Fibroblast of villous mesenchyme (primary cell): ENCODE results near the gene SNX27. TPM values are rescaled to one million over a fixed set of nuclear protein-coding genes. Genes with fewer than 3 reads are reported as not detected.

Source experiments
- DNase-seq: peaks from one replicate; pipeline ENCODE4 v3.0.0-alpha.2; 2010; ENCODE audit warnings: low read depth
- H3K4me3 ChIP-seq: 2 replicates; pipeline ENCODE4 v1.5.1; 2011; ENCODE audit warnings: low read depth, mild to moderate bottlenecking, low read length
- CTCF ChIP-seq: IDR thresholded peaks from 2 replicates; pipeline ENCODE4 v1.5.1; 2012; ENCODE audit warnings: low read depth, mild to moderate bottlenecking, low read length; ENCODE audit not compliant: insufficient read depth
- total RNA-seq: library from RNA; depleted of rRNA; stranded (reverse); fragments of >200 nt; gene quantifications from 2 replicates; pipeline ENCODE4 v1.2.3, GENCODE V29; 2012

SNX27 gene
- total RNA-seq, 1 donor = 34.5 TPM

GRCh38 chr1:151583796-151584195, 28.1 kb upstream of the SNX27 start:
- TF ChIP-seq CTCF = no peak
- DNase-seq = no peak
- no peak overlapping the region for H3K4me3 ChIP-seq

- no peak for TF ChIP-seq CTCF
- no peak for DNase-seq
- H3K4me3 ChIP-seq = no peak overlapping the region
Measured at GRCh38 chr1:151584278-151584677, 27.6 kb upstream of the SNX27 start.

- no peak for TF ChIP-seq CTCF
- no peak for DNase-seq
- H3K4me3 ChIP-seq = no peak overlapping the region
Measured at GRCh38 chr1:151584780-151585179, 27.1 kb upstream of the SNX27 start.

GRCh38 chr1:151585622-151586021, 26.2 kb upstream of the SNX27 start:
- TF ChIP-seq CTCF = no peak
- H3K4me3 ChIP-seq = no peak overlapping the region
- peak; percentile 71 for DNase-seq

GRCh38 chr1:151590961-151591360, 20.9 kb upstream of the SNX27 start:
- no peak overlapping the region for H3K4me3 ChIP-seq
- TF ChIP-seq CTCF = no peak
- no peak for DNase-seq

GRCh38 chr1:151593730-151594129, 18.1 kb upstream of the SNX27 start:
- TF ChIP-seq CTCF = no peak
- no peak for DNase-seq
- peak overlapping the region; percentile 21 for H3K4me3 ChIP-seq

GRCh38 chr1:151594143-151594625, 17.7 kb upstream of the SNX27 start:
- TF ChIP-seq CTCF = peak; percentile 91
- peak; percentile 68 for DNase-seq
- H3K4me3 ChIP-seq = peak overlapping the region; percentile 21
